GM21367 (cell line): ENCODE measurements around the gene LIMK1.
"Not testable (repeated sequence)": the region's sequence is repeated elsewhere in the genome, so short reads cannot be mapped to it uniquely, and the experiment has no call there.

Experiments used
- ATAC-seq: cut with Tn5 transposase; IDR thresholded peaks from one replicate; pipeline ENCODE4 v1.9.1; 2021; ENCODE audit not compliant: unreplicated experiment

The LIMK1 gene

GRCh38 chr7:74121401-74122249 is 38.0 kb downstream of the LIMK1 start:
- no peak for ATAC-seq

GRCh38 chr7:74123892-74124291 is 40.3 kb downstream of the LIMK1 start:
- ATAC-seq: not testable (repeated sequence)

- ATAC-seq: no peak
These were observed 42.7 kb downstream of the LIMK1 start for GRCh38 chr7:74126220-74126880.

DNA sequence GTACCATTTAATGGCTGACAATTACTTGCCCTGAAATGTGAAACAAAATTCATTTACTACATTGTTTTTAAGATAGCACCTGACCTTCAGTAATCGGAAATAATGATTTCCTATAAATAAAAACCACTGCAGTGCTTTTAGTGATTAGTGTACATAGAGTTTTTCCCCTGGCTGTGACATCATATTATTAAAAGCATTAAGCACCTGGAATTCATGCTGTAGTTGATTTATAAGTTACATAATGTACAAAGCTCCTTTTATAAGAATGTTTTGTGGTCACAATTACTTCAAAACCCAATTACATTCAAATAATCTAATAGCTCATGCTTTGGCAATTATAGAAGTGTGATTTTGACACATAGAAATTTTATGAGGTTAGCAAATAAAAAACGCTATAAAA is 46.3 kb downstream of the LIMK1 start:
- ATAC-seq: no peak

- no peak for ATAC-seq
These were observed 46.9 kb downstream of the LIMK1 start for GRCh38 chr7:74130518-74130917.

GRCh38 chr7:74134117-74134620 is 50.6 kb downstream of the LIMK1 start:
- no peak for ATAC-seq

DNA sequence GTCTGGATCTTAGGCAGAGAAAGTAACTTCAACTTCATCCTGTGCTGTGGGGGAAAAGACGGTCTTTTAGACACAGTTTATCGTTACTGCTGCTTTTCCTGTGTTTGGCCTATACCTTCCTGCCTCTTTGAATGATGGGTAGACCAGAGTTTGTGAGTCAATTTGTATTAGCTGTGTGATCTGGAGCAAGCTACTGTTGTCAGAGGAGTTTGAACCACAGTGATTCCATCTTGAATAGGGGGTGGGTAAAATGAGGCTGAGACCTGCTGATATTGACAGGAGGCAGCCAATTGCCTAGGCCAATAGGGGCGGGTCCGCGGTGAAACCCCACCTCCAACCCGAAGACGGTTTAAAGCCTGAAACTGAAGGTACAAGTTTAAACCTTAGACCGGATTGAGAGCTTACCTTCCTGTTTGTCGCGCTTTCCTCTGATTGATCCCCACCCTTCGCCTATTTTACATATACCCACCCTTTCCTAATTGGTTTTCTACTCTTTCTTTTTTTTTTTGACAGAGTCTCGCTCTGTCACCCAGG is 54.8 kb downstream of the LIMK1 start:
- ATAC-seq: no peak

- ATAC-seq: no peak
These were observed 55.6 kb downstream of the LIMK1 start for GRCh38 chr7:74138945-74139843.

DNA sequence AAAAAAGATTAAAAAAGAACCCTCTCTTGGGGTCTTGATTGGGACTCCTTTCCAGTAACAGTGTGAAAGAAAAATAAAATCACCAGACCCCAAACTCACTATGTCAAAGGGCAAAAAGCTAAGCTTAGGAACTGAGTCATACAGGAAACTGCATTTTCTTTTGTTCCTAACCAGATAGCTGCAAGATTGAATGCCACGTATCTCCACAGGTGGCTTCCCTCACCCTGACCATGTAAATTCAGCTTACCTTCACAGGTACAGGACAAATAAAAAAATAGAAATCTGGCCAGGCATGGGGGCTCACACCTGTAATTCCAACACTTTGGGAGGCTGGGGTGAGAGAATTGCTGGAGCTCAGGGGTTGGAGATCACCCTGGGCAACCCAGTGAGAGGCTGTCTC is 58.1 kb downstream of the LIMK1 start:
- no peak for ATAC-seq

DNA sequence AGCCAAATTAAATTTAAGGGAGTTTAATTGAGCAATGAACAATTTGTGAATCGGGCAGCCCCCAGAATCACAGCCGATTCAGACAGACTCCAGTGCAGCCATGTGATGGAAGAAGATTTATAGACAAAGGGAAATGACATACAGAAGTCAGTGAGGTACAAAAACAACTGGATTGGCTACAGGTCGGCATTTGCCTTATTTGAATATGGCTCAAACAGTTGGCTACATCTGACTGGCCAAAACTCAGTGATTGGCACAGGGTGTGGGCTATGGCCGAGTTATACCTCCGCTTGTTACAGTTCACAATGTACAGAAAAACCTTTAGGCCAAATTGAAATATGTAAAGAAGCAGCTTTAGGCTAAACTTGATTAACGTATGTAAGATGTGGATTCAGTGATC is 59.8 kb downstream of the LIMK1 start:
- ATAC-seq: no peak

- no peak for ATAC-seq
These were observed 64.9 kb downstream of the LIMK1 start for GRCh38 chr7:74148491-74148890.

DNA sequence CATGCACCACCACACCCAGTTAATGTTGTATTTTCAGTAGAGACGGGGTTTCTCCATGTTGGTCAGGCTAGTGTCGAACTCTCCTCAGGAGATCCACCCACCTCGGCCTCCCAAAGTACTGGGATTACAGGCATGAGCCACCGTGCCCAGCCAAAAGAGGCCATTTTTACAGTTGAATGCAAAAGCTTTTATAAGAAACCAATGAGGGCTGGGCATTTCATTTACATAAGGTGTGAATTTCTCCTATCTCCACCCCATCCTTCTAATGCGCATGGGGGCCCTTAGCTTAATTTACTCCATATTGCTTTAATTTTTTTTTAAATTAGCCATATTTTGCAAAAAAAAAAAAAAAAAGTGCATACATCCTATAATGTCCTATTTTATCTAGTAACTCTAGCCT is 65.5 kb downstream of the LIMK1 start:
- ATAC-seq: no peak

- no peak for ATAC-seq
These were observed 66.0 kb downstream of the LIMK1 start for GRCh38 chr7:74149603-74150002.

DNA sequence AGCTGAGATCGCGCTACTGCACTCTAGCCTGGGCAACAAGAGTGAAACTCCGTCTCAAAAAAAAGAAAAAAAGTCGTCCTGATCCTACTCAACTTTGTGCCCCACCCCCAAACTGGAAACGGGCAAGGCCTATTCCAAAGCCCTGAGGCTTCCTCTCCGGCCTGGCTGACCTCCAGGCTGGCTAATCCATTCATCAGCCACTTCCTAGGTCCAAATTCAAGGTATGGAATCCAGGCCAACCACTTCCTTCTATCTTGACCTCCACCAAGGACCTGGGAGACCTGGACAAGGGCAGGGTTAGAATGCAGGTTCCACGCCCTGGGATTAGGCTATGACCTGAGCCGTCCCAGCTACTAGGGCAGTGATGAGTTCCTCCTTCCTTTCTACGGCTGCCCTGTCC is 70.1 kb downstream of the LIMK1 start:
- no peak for ATAC-seq

GRCh38 chr7:74155810-74156395 is 72.3 kb downstream of the LIMK1 start:
- no peak for ATAC-seq

DNA sequence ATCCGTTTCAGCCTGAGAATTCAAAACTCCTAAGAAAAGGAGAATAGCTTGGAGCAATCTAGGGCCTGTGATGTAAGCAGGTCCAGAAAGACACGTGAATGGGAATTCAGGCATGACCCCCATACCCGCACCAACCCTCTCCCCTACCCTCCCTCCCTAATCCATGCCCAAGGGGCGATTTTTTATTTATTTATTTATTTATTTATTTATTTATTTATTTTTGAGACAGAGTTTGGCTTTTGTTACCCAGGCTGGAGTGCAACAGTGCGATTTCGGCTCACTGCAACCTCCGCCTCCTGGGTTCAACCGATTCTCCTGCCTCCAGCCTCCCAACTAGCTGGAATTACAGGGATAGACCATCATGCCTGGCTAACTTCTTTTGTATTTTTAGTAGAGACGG is 74.0 kb downstream of the LIMK1 start:
- no peak for ATAC-seq

DNA sequence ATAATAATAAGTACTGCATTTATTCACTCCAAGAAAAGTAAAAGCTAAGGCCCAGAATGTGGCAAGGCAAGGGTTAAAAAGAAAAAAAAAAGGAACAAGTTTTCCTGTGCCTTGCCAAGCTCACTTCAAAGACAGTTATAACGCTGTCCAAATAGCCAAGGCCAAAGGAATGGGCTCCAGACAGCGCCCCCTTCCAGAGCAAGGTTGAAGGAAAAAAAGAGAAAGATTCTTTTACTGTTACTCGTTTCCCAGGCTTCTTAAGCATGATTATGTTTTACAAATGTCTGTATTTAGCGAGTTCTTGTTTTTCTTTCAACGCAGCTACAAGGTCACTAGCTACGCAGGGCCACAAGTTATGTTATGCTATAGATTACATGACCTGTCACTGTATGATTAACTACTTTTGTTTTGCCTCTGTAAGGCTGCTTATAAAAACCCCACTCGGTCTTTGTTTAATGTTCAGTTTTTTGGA is 81.4 kb downstream of the LIMK1 start:
- no peak for ATAC-seq

GRCh38 chr7:74165867-74166593 is 82.4 kb downstream of the LIMK1 start:
- no peak for ATAC-seq

DNA sequence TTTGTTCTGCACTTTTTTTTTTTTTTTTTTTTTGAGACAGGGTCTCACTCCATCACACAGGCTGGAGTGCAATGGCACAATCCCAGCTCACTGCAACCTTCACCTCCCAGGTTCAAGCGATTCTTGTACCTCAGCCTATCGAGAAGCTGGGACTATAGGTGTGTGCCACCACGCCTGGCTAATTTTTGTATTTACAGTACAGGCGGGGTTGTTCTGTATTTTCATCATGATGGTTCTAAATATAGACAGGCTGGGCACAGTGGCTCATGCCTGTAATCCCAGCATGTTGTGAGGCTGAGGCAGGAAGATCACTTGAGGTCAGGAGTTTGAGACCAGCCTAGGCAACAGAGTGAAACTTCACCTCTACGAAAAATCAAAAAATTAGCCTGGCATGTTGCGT is 83.7 kb downstream of the LIMK1 start:
- not testable (repeated sequence) for ATAC-seq
